ENCODE results near the gene AIF1. TPM values are rescaled to one million over a fixed set of nuclear protein-coding genes. Genes with fewer than 3 reads are reported as not detected.

The AIF1 gene
- polyA plus RNA-seq (ENCODE audit: insufficient read length in 4 of 4) = 10 to 100 TPM; 43.3 to 77.0 (median 73.6) TPM

DNA sequence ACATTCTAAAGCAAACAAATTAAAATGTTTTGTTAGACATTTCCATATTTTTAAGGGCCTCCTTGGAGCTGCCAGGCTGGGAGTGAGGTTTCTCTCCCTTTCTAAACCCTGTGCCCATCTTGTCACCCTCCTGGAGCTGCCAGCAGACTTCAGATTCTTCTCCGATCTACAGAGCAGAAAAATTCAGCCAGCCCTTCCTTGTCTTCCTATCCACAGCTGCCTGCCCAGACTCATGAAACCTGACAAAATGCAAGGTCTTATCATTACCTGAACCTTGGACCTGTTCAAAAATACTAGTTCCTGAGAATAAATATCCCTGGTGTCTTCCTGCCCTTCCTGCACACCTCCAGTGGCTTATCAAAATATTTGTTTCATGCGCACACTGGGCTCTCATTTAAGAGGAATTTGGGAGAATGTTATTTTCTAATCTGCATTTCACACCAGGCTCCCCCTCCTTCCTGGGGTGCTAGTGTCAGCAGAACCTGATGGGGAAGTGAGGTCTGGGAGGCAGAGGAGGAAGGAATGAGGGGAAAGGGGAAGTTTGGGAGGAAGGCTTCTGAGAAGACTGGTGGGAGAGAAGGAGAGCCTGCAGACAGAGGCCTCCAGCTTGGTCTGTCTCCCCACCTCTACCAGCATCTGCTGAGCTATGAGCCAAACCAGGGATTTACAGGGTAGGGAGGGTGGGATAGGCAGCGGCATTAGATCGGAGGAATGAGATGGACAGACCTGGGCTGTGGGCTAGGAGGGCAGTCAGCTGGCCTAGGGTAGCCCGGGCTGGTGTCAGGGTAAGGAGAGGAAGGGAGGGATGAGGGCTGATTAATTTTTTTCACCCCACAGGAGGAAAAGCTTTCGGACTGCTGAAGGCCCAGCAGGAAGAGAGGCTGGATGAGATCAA is at the start of gene AIF1:
Gene AIF1 (plus strand): TSS at position 551 of the 895 bp plus-strand sequence. CDS start 96 bp downstream, at position 647.
- no peak for DNase-seq (ENCODE audit: low read depth in 4 of 4, low spot score in 3 of 4)

- no peak for DNase-seq (ENCODE audit: low read depth in 4 of 4, low spot score in 3 of 4)
These were observed 47.3 kb upstream of the AIF1 start for GRCh38 chr6:31567531-31568370.

- no peak for DNase-seq (ENCODE audit: low read depth in 4 of 4, low spot score in 3 of 4)
These were observed 46.5 kb upstream of the AIF1 start for GRCh38 chr6:31568537-31568961.

DNA sequence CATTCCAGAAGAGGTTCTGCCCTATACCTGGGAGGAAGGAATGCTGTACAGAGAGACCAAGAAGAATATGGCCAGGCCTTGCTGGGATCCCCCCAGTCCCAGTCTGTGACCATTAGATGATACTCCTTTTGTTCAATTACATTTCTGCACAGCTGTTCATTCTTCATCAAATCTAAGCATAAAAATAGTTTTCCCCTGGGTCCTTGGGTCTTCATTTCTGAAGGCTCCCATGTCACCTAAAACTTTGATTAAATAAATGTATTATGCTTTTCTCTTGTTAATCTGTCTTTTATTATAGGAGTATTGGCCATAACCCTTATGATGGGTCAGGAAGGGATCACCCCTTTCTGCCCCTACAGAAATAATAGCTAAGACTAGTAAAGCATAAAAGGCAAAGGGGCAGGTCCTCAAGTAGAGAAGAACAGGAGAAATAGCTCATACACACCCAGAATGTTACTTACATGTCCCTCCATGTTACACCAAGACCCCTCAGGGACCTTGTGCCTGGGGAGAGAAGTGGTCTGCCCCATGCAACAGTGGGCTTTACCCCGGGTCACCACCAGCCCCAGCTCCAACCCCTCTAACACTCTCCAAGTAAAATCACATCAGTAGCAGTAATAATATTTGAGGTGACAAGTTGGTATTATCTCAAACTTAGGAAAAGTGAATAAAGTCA is 45.0 kb upstream of the AIF1 start:
- DNase-seq (ENCODE audit: low read depth in 4 of 4, low spot score in 3 of 4) = no peak

- DNase-seq (ENCODE audit: low read depth in 4 of 4, low spot score in 3 of 4) = no peak
These were observed 42.8 kb upstream of the AIF1 start, which contains the start of gene LTA for GRCh38 chr6:31572041-31572911. LTA (plus strand) TSS chr6:31572289; CDS start chr6:31572743, 454 bp downstream.

GRCh38 chr6:31573239-31574105 is 41.6 kb upstream of the AIF1 start:
- no peak for DNase-seq (ENCODE audit: low read depth in 4 of 4, low spot score in 3 of 4)

- no peak for DNase-seq (ENCODE audit: low read depth in 4 of 4, low spot score in 3 of 4)
These were observed 40.6 kb upstream of the AIF1 start for GRCh38 chr6:31574106-31575061.

GRCh38 chr6:31575335-31575901 is 39.6 kb upstream of the AIF1 start, which contains the start of gene TNF:
TNF (plus strand) TSS chr6:31575565; CDS start chr6:31575742, 177 bp downstream.
- no peak for DNase-seq (ENCODE audit: low read depth in 4 of 4, low spot score in 3 of 4)

DNA sequence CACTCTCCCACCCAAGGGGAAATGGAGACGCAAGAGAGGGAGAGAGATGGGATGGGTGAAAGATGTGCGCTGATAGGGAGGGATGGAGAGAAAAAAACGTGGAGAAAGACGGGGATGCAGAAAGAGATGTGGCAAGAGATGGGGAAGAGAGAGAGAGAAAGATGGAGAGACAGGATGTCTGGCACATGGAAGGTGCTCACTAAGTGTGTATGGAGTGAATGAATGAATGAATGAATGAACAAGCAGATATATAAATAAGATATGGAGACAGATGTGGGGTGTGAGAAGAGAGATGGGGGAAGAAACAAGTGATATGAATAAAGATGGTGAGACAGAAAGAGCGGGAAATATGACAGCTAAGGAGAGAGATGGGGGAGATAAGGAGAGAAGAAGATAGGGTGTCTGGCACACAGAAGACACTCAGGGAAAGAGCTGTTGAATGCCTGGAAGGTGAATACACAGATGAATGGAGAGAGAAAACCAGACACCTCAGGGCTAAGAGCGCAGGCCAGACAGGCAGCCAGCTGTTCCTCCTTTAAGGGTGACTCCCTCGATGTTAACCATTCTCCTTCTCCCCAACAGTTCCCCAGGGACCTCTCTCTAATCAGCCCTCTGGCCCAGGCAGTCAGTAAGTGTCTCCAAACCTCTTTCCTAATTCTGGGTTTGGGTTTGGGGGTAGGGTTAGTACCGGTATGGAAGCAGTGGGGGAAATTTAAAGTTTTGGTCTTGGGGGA is 38.9 kb upstream of the AIF1 start:
- no peak for DNase-seq (ENCODE audit: low read depth in 4 of 4, low spot score in 3 of 4)

- DNase-seq (ENCODE audit: low read depth in 4 of 4, low spot score in 3 of 4) = no peak
These were observed 38.0 kb upstream of the AIF1 start for GRCh38 chr6:31576897-31577578.

DNA sequence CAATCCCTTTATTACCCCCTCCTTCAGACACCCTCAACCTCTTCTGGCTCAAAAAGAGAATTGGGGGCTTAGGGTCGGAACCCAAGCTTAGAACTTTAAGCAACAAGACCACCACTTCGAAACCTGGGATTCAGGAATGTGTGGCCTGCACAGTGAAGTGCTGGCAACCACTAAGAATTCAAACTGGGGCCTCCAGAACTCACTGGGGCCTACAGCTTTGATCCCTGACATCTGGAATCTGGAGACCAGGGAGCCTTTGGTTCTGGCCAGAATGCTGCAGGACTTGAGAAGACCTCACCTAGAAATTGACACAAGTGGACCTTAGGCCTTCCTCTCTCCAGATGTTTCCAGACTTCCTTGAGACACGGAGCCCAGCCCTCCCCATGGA is 37.5 kb upstream of the AIF1 start:
- DNase-seq (ENCODE audit: low read depth in 4 of 4, low spot score in 3 of 4) = no peak

DNA sequence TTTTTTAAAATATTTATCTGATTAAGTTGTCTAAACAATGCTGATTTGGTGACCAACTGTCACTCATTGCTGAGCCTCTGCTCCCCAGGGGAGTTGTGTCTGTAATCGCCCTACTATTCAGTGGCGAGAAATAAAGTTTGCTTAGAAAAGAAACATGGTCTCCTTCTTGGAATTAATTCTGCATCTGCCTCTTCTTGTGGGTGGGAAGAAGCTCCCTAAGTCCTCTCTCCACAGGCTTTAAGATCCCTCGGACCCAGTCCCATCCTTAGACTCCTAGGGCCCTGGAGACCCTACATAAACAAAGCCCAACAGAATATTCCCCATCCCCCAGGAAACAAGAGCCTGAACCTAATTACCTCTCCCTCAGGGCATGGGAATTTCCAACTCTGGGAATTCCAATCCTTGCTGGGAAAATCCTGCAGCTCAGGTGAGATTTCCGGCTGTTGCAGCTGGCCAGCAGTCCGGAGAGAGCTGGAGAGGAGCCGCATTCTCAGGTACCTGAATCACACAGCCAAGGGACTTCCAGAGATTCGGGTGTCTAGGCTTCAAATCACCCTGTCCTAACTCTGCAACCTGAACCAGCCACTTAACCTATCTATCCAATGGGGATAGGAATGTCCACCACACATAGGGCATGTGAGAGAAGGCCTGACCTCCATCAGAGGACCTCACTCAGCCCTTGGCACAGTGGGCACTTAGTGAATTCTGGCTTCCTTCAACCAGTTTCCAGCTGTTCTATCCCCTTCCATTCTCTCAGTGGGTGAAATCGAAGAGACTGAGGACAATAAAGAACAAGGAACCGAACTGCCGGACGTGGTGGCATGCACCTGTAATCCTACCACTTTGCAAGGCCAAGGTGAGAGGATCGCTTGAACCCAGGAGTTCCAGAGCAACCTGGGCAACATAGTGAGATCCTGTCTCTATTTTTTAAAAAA is 36.6 kb upstream of the AIF1 start:
- no peak for DNase-seq (ENCODE audit: low read depth in 4 of 4, low spot score in 3 of 4)

GRCh38 chr6:31579119-31579505 is 35.9 kb upstream of the AIF1 start:
- no peak for DNase-seq (ENCODE audit: low read depth in 4 of 4, low spot score in 3 of 4)

- no peak for DNase-seq (ENCODE audit: low read depth in 4 of 4, low spot score in 3 of 4)
These were observed 35.2 kb upstream of the AIF1 start for GRCh38 chr6:31579546-31580437.
